GM19395 (cell line): ENCODE results near the gene ANKS4B.
"Not testable (repeated sequence)": the region's sequence is repeated elsewhere in the genome, so short reads cannot be mapped to it uniquely, and the experiment has no call there.

Experiments used
- ATAC-seq: cut with Tn5 transposase; IDR thresholded peaks from one replicate; pipeline ENCODE4 v1.9.1; 2021; ENCODE audit warnings: mild to moderate bottlenecking, moderate library complexity; ENCODE audit not compliant: unreplicated experiment

Gene ANKS4B

DNA sequence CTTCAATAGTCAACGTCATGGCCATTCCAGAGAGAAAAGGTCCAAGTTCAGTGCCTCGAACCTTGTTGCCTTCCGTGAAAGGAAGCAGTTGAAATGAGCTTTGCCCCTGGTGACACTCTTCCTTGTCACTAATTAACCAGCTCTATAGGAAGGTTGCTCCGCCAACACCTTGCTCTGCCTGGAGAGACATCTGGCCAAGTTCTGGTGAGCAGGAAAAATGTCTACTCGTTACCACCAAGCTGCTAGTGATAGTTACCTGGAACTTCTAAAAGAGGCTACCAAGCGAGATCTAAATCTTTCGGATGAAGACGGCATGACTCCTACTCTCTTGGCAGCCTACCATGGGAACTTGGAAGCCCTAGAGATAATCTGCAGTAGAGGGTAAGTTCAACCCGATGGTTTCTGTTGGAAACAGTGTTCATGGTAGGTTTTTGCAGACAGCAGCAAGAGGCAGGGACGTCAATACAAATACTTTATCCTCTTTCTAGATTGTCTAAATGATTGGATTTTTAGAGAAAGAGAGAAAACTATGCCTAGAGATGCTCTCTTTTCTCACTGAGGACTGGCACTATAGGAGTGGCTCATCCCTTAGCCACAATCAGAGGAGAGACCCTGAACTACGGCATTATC is at the start of gene ANKS4B:
Gene ANKS4B (plus strand): TSS at position 179 of the 630 bp plus-strand sequence. CDS start 39 bp downstream, at position 218.
- no peak for ATAC-seq

DNA sequence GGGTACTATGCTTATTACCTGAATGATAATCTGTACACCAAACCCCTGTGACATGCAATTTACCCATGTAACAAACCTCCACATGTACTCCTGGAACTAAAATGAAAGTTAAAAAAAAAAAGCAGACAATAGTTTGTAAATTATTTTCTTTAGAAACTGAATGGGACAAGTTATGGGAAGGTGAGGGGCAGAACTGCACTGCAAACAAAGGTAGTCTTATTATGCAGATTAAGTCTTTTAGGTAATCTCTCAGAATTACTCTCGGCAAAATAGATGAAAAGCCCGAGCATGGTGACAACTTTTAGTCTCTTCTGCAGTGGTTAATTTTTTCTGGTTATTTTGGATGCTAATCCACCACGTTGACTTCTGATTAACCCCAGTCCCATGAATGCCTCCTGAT is 49.5 kb upstream of the ANKS4B start:
- no peak for ATAC-seq

DNA sequence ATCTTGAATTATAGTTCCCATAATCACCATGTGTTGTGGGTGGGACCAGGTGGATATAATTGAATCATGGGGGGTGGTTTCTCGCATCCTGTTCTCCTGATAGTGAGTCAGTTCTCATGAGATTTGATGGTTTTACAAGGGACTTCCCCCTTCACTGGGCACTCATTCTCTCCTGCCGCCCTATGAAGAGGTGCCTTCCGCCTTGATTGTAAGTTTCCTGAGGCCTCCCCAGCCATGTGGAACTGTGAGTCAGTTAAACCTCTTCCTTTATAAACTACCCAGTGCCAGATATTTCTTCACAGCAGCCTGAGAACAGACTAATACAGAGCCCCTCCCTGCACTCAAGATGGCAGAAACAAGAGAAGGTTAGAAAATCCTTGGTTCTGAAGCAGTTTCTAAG is 48.7 kb upstream of the ANKS4B start:
- ATAC-seq = no peak

DNA sequence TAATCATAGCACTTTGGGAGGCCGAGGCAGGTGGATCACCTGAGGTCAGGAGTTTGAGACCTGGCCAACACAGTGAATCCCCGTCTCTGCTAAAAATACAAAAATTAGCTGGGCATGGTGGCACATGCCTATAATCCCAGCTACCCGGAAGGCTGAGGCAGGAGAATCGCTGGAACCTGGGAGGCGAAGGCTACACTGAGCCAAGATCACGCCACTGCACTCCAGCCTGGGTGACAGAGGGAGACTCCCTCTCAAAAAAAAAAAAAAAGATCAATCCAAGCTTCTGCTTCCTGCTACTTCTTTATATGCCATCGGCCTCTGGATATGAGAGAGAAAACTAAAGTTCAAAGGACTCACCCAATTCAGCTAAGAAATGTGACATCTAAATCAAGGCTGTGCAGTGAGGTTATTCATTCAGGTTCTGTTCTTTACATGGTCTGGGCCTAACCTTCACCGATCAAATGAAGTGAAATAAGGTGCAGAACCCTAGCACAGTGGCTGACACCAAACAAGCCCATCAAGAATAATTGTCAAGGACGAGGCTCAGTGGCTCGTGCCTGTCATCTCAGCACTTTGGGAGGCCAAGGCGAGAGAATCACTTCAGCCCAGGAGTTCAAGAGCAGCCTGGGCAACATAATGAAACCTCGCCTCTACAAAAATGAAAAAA is 47.7 kb upstream of the ANKS4B start:
- no peak for ATAC-seq

GRCh38 chr16:21186326-21186691 is 47.2 kb upstream of the ANKS4B start:
- ATAC-seq = no peak

GRCh38 chr16:21189311-21189710 is 44.2 kb upstream of the ANKS4B start:
- no peak for ATAC-seq

DNA sequence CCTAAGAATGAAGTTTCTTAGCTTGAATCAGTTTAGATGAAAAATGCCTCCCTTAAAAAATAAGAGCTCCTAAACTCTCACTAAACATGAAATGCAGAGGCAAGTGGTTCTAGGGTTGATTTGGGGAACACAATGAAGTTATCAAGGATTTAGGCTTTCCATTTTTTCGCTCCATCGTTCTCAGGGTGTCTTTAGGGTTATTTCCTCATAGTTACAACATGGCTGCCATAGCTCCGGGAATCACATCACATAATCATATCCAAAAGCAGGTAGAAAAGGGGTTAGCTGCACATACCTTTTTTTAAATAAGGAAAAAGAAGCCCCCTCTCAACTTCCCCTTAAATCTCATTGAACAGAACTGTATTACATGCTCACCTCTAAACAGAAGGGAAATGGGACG is 43.5 kb upstream of the ANKS4B start:
- ATAC-seq = no peak

- no peak for ATAC-seq
Observed at GRCh38 chr16:21190599-21190998, 42.9 kb upstream of the ANKS4B start.

GRCh38 chr16:21192991-21193390 is 40.5 kb upstream of the ANKS4B start:
- no peak for ATAC-seq

GRCh38 chr16:21194771-21195301 is 38.7 kb upstream of the ANKS4B start:
- ATAC-seq = no peak

- ATAC-seq = not testable (repeated sequence)
Observed at GRCh38 chr16:21195330-21195729, 38.2 kb upstream of the ANKS4B start.

GRCh38 chr16:21197112-21197511 is 36.4 kb upstream of the ANKS4B start:
- no peak for ATAC-seq

GRCh38 chr16:21197621-21198020 is 35.9 kb upstream of the ANKS4B start:
- no peak for ATAC-seq

DNA sequence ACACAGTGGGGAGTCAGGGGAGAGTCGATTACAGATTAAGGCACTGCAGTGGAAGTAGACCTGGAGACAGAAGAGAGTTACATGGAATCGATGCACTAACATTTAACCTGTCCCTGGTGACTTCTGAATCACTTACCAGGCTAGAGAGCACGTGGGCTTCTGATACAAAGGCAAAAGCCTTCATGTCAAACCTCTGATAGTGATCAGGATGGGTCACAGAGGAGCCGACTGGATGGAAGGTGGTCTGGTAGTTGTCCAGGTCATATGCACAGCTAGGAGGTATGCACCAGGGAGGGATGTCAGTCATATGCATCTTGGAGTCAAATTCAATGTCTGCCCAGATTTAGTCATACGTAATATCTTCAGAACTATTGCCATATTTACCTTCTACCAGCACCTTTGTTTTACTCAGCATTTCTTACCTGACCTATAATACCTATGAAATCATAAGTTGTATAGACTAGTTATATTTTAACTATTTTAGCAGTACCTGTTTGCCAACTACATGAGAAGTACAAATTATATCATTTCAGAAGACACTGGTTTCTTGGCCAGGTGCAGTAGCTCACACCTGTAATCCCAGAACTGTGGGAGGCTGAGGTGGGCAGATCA is 33.8 kb upstream of the ANKS4B start:
- no peak for ATAC-seq

- no peak for ATAC-seq
Observed at GRCh38 chr16:21203155-21203797, 30.2 kb upstream of the ANKS4B start.

- no peak for ATAC-seq
Observed at GRCh38 chr16:21205303-21205702, 28.2 kb upstream of the ANKS4B start.

DNA sequence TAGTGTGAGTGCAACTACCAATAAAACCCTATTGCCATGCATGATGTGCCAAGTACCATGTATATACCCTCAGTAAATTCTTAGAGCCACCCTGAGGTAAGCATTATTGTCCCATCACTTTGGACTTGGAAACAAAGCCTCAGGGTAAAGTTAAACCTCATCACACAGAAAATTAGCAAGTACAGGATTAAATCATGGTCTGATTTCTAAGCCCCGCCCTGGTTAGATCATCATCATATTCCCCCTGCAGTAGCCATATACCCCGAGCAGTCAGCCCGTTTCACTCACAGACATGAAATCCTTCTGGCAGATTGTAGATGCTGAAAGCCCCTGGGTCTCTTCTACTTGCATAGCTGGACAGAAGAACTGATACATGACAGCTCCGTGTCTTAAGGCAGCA is 26.9 kb upstream of the ANKS4B start:
- no peak for ATAC-seq

DNA sequence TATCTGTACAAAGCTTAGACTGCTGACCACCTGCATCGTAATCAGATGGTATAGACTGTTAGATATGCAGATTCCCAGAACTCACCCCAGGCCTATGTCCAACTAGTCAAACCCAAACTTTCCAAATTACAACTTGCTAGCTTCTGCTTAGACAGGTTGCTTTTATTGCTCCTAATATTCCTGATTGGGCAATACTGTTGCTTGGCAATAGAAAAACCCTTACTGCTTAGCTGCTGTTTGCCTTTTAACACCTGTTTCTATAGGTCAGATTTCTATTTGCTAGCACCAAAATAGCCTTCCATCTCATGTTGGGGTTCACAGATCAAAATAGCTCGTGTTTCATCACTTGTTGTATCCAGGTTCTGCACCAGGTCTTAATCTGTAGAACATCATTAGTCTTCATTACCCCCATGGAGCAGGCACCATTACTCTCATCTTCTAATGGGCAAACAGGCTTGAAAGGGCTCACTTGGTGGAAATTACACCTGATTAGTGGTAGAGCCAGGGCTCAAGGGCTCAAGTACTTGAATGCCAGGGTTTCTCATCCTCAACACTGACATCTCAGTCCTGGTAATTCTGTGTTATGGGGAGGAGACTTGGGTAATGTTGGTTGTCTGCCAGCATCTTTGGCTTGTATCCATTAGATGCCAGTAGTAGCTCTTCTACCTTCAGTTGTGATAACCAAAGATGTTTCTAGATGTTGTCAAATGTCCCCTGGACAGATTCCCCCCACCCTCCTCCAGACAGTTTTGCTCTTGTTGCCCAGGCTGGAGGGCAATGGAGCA is 24.9 kb upstream of the ANKS4B start:
- no peak for ATAC-seq

- ATAC-seq = no peak
Observed at GRCh38 chr16:21211486-21211885, 22.0 kb upstream of the ANKS4B start, which contains the start of gene ZP2. Gene ZP2 (minus strand): TSS chr16:21211574. CDS start chr16:21211547, 27 bp downstream.

GRCh38 chr16:21214086-21214485 is 19.4 kb upstream of the ANKS4B start:
- ATAC-seq = no peak

DNA sequence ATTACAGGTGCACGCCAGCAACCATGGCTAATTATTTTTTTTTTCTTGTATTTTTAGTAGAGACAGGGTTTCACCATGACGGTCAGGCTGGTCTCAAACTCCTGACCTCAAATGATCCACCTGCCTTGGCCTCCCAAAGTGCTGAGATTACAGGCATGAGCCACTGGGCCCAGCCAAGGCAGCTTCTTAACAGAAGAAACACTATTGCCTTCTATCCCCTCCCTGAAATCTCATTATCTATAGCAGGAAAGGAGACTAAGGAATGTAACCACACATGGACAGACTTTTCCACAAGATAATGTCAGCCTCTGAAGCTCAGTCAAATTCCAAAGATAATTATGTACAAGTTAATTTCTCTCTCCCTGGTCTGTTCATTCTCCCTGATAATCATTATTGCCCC is 16.4 kb upstream of the ANKS4B start:
- no peak for ATAC-seq
